Nephron progenitor cell (in vitro differentiated cells): ENCODE data around the gene VCL.
"Not testable (repeated sequence)": the region's sequence is repeated elsewhere in the genome, so short reads cannot be mapped to it uniquely, and the experiment has no call there.

Experiments
- DNase-seq: peaks from one replicate; pipeline ENCODE4 v3.0.0; 2021
- H3K27ac Mint-ChIP-seq: 2 replicates; pipeline ENCODE4 v1.8.0; 2021; ENCODE audit warnings: mild to moderate bottlenecking, moderate library complexity, mixed read lengths
- H3K27me3 Mint-ChIP-seq: 2 replicates; pipeline ENCODE4 v1.8.0; 2021; ENCODE audit warnings: mild to moderate bottlenecking, low read depth, mixed read lengths; ENCODE audit not compliant: poor library complexity
- H3K36me3 Mint-ChIP-seq: 2 replicates; pipeline ENCODE4 v1.8.0; 2021; ENCODE audit warnings: low read depth, mixed read lengths
- H3K4me1 Mint-ChIP-seq: 2 replicates; pipeline ENCODE4 v1.8.0; 2021; ENCODE audit warnings: mixed read lengths
- H3K4me3 Mint-ChIP-seq: 2 replicates; pipeline ENCODE4 v1.8.0; 2021; ENCODE audit warnings: mild to moderate bottlenecking, moderate library complexity, mixed read lengths
- H3K9me3 Mint-ChIP-seq: 2 replicates; pipeline ENCODE4 v1.8.0; 2021; ENCODE audit warnings: mild to moderate bottlenecking, moderate library complexity, mixed read lengths
- TF ChIP-seq, protein P1 (sequence below): fragments of 200-600 bp; sonication (generic); IDR thresholded peaks from 2 replicates; pipeline ENCODE4 v1.5.0; 2021; ENCODE audit warnings: antibody characterized with exemption

VCL gene

DNA sequence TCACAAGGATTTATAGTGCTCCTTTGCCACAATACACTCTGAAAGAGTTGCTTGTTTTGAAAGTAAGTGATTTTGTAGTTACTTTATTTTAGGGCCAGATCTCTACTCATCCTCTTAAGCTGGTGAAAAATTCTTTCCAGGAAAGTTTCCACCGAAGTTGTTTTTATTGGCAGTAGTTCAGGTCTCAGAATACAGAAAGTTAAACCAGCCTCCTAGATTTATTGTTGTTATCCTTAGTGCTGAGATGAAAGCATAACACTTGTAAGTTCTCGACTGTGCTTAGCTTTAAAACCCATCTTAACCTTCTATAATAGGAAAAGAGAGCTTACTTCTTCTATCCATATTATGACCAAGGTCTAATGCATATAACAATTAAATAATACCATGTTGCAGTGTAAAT is 147.2 kb downstream of the VCL start:
- no peaks in the 10 kb centered on the region for H3K27me3 Mint-ChIP-seq
- peaks cover 33% of the 10 kb centered on the region for H3K36me3 Mint-ChIP-seq
- peak overlapping the region; percentile 37 for H3K27ac Mint-ChIP-seq
- no peak for DNase-seq
- peak overlapping the region; percentile 16 for H3K4me3 Mint-ChIP-seq
- TF ChIP-seq, protein P1, sequence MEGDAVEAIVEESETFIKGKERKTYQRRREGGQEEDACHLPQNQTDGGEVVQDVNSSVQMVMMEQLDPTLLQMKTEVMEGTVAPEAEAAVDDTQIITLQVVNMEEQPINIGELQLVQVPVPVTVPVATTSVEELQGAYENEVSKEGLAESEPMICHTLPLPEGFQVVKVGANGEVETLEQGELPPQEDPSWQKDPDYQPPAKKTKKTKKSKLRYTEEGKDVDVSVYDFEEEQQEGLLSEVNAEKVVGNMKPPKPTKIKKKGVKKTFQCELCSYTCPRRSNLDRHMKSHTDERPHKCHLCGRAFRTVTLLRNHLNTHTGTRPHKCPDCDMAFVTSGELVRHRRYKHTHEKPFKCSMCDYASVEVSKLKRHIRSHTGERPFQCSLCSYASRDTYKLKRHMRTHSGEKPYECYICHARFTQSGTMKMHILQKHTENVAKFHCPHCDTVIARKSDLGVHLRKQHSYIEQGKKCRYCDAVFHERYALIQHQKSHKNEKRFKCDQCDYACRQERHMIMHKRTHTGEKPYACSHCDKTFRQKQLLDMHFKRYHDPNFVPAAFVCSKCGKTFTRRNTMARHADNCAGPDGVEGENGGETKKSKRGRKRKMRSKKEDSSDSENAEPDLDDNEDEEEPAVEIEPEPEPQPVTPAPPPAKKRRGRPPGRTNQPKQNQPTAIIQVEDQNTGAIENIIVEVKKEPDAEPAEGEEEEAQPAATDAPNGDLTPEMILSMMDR = no peak
- peaks cover 22% of the 10 kb centered on the region for H3K4me1 Mint-ChIP-seq
- H3K9me3 Mint-ChIP-seq = no peaks in the 10 kb centered on the region

DNA sequence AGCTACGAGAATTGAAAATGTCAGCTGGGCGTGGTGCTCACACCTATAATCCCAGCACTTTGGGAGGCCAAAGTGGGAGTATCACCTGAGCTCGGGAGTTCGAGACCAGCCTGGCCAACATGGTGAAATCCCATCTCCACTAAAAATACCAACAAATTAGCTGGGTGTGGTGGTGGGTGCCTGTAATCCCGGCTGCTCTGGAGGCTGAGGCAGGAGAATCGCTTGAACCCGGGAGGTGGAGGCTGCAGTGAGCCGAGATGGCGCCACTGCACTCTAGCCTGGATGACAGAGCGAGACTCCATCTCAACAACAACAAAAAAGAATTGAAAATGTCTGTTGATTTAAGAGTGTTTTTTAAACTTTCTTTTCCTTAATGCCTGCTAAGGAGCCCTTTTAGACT is 149.1 kb downstream of the VCL start:
- not testable (repeated sequence) for DNase-seq, H3K27ac Mint-ChIP-seq, H3K9me3 Mint-ChIP-seq, H3K27me3 Mint-ChIP-seq, H3K4me3 Mint-ChIP-seq
- H3K4me1 Mint-ChIP-seq = peaks cover 23% of the 10 kb centered on the region
- peaks cover 23% of the 10 kb centered on the region for H3K36me3 Mint-ChIP-seq

DNA sequence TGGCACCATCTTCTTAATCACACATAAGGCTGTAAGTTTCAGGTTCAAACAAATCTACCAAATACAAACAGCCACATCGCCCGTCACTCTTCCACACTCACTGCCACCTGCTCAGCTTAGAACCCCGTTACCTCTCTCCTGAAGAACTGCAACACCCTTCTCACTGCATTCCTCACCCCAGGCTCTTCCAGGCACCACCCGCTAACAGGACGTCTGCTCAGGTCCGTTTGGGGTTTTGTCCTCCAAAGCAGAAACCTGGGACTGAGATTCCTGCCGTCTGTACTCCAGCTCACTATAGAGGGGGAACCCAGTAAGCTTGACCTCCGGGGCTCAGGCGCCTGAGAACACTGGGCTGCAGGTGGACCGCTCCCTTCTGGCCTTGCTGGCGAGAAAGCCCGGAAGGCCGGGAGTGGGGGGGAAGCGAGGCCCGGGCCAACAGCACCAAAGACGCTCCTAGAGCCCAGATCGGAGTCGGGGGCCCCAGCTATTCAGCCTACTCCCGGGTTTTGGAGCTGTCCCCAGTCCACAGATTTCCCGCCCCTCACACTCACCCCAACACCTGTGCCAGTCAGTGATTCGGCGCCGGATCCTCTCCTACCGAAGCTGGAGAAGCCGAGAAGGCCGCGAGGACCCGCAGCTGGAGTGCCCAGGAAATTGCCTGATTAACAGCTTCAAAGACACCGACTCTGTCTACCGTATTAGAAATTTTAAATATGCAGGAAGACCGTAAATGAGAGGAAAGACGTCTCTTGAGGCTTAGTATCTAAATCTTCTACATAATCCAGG is 152.5 kb downstream of the VCL start, which contains the start of gene AP3M1:
AP3M1 (minus strand) TSS at position 625 of the 786 bp plus-strand sequence. CDS start 12,449 bp downstream, outside the sequence.
- Mint-ChIP-seq H3K27me3 (no peaks in the 10 kb centered on the region), H3K4me1 (peaks cover 37% of the 10 kb centered on the region), H3K4me3 (no peak within 1 kb of the TSS), H3K27ac (no peak within 1 kb of the TSS), H3K9me3 (no peaks in the 10 kb centered on the region), H3K36me3 (peaks cover 20% of the 10 kb centered on the region)
- TF ChIP-seq, protein P1 = no peak
- DNase-seq = peak; percentile 73

DNA sequence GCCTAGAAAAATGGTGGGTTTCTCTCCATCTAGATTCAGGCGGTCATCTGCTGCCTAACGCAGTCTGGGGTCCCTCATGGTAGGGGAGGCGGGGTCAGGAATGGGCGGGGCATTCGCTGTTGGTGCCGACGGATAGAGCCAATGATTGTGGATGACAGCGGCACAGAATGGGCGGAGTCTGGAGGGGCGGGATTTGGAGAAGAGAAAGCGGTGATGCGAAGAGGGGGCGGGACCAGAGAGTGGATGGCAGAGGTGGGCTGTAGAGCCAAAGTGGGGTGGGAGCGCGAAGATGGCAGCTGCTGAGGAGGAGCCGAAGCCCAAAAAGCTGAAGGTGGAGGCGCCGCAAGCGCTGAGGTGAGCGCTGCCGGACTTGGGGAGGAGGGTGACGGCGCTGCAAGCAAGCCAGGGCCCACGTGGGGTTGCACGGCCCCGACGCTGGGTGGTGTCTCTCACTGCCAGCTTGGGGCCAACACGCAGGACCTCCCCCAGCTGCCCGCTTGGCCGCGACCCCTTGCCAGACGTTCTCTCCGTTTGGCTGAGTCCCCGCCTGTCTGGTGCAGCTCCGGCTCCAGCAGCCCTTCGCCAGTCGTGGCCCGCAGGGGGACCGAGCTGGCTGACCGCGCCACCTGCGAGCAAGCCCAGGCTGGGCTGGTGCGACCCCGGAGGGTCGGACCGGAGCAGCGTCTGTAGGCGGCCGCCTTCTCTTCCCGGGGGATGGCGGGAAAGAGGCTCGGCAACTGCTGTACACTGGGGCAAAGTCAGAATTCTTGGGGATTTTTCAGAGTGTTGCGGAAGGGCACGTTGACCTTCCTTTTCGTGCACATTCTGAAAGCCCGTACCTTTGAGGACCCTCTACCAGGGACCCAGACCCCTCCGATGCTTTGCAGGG is 153.3 kb downstream of the VCL start, which contains the start of gene ADK:
ADK (plus strand) TSS at position 232 of the 889 bp plus-strand sequence; CDS start at position 290, 58 bp downstream.
- peak; percentile 100 for DNase-seq
- no peaks in the 10 kb centered on the region for H3K27me3 Mint-ChIP-seq
- no peaks in the 10 kb centered on the region for H3K9me3 Mint-ChIP-seq
- no peak within 1 kb of the TSS for H3K27ac Mint-ChIP-seq
- TF ChIP-seq, protein P1 = peak; percentile 44
- peaks cover 29% of the 10 kb centered on the region for H3K4me1 Mint-ChIP-seq
- no peak within 1 kb of the TSS for H3K4me3 Mint-ChIP-seq
- peaks cover 18% of the 10 kb centered on the region for H3K36me3 Mint-ChIP-seq

DNA sequence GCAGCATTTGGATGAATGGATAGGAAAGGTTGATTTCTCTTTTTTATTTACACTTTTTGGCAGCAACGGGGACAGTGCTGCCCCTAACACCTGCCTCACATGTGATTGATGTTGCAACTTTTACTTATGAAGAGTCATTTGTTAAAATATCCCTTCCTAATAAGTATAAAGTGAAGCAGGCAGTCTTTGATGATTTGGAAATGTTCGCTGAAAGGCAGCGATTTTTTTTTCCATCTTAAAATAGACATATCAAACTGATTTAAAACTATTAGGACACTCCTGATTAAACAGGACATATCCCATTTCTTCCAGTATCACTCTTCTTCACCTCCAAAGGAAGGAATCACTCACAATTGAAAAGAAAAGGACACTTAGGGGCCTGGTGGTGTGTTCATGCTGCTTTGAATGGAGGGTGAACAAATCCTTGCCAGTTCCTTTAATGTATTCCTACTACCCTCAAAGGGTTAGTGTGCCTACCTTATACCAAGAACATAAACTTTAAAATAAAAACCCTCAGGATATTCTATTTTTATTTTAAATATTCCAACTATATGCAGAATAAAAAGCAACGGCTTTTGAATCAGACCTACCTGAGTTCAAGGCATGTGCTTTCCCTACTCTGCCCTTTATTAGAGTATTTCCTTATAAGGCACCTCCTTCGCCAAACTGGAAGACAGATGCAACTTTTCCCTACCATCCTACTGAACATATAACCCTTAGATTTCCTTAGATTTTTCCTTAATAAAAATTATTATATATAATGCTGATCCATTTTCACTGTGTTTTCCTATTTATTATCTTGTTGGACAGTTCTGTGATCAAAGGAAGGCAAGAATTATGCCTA is 154.2 kb downstream of the VCL start:
- Mint-ChIP-seq H3K4me1 (peaks cover 28% of the 10 kb centered on the region), H3K27me3 (peaks cover 2% of the 10 kb centered on the region), H3K4me3 (no peak overlapping the region), H3K9me3 (no peaks in the 10 kb centered on the region), H3K27ac (no peak overlapping the region), H3K36me3 (peaks cover 12% of the 10 kb centered on the region)
- DNase-seq = no peak
- TF ChIP-seq, protein P1 = no peak
